ENCODE results near the gene SLC22A5. TPM values are rescaled to one million over a fixed set of nuclear protein-coding genes. Genes with fewer than 3 reads are reported as not detected.

Gene SLC22A5
- total and polyA plus RNA-seq, 10 of the 15 experiments (the other 5 are each of a cell fraction or from before 2014, with no cell fraction given): 1.1 to 4.4 (median 2.3) TPM

- in situ Hi-C loops (cut with MboI) (no loop called here), intact Hi-C loops (cut with micrococcal nuclease; ENCODE audit: unreplicated experiment) (no loop called here)
- H3K27me3 ChIP-seq (replicated peaks in 1 of 2; ENCODE audit: control insufficient read depth in 2 of 2, insufficient read depth in 2 of 2, low read length in 1 of 2): peaks cover 0 to 2% of the 10 kb centered on the region in 2 experiments; a peak in 1 of 4 replicates
- FAIRE-seq (no peak), DNase-seq (ENCODE audit: low read depth, low spot score) (no peak), ATAC-seq (no peak)
- H3K27ac ChIP-seq (ENCODE audit: control insufficient read depth, insufficient read depth): no peak overlapping the region
- ChIA-PET CTCF (interaction anchor here (0.6 to 2.3 kb wide), 4 partner anchors 17 to 84 kb away, joined by 3 to 6 read pairs (median 4); no protein-coding TSS in a partner anchor), RAD21 (ENCODE audit: unreplicated experiment) (no interaction called here), POLR2A (no interaction called here), SMC1A (ENCODE audit: uncharacterized antibody, unreplicated experiment) (interaction anchor here (3.6 kb wide), 1 partner anchor 12 kb away, joined by 10 read pairs; no protein-coding TSS in a partner anchor)
- no peak overlapping the region for H3K9ac ChIP-seq (ENCODE audit: control insufficient read depth, insufficient read depth, low read length)
- 62% methylated on average over 3 of the region's 3 CpGs for WGBS (ENCODE audit: insufficient coverage, insufficient replicate concordance, low lambda C conversion rate, missing lambda C conversion rate)
- H4K20me1 ChIP-seq (ENCODE audit: control insufficient read depth, insufficient read depth): no peaks in the 10 kb centered on the region
- H3K36me3 ChIP-seq (ENCODE audit: control insufficient read depth in 2 of 2, insufficient read depth in 2 of 2, low read length in 1 of 2): no peaks in the 10 kb centered on the region
- BruUV-seq (replicated peaks): no TSS peak
- no peak overlapping the region for H3K4me3 ChIP-seq
- H3K4me1 ChIP-seq (ENCODE audit: control insufficient read depth, insufficient read depth, low read length): no peaks in the 10 kb centered on the region
- H3K79me2 ChIP-seq (ENCODE audit: control insufficient read depth, insufficient read depth, low read length): no peaks in the 10 kb centered on the region
- no peak overlapping the region for H3K4me2 ChIP-seq (ENCODE audit: control insufficient read depth, insufficient read depth)
- no peak overlapping the region for H2AFZ ChIP-seq (ENCODE audit: control insufficient read depth, low read depth, low read length)
- no peak for TF ChIP-seq NR2F1 (conservative IDR thresholded peaks at IDR 0.05)
- TF ChIP-seq ZNF217 (IDR thresholded peaks at IDR 0.05): no peak
- no peak for TF ChIP-seq BMI1 (IDR thresholded peaks at IDR 0.05; ENCODE audit: borderline replicate concordance)
- H3K9me3 ChIP-seq (replicated peaks; ENCODE audit: control insufficient read depth, insufficient read depth, low read length): no peaks in the 10 kb centered on the region
Observed at GRCh38 chr5:132321109-132321721, 48.3 kb upstream of the SLC22A5 start.

DNA sequence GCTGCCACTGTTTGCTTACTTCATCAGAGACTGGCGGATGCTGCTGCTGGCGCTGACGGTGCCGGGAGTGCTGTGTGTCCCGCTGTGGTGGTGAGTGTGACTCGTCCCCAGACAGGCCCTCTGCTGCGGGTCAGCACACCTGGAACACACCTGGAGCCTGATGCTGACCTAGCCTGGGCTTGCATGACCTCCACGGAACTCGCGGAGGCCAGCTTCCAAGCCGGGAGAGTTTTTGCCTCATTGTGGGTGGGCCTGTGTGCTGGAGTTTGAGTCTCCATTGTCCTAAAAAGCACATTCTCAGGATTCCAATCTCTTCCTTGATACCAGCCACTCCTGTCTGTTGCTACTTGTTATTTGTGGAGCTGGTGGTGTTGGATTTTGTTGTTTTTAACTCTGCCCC, 47.2 kb upstream of the SLC22A5 start:
- Histone ChIP-seq H3K4me3 (no peak overlapping the region), H4K20me1 (ENCODE audit: control insufficient read depth, insufficient read depth) (no peaks in the 10 kb centered on the region), H3K36me3 (ENCODE audit: control insufficient read depth in 2 of 2, insufficient read depth in 2 of 2, low read length in 1 of 2) (no peaks in the 10 kb centered on the region), H3K27ac (ENCODE audit: control insufficient read depth, insufficient read depth) (no peak overlapping the region), H3K9me3 (replicated peaks; ENCODE audit: control insufficient read depth, insufficient read depth, low read length) (no peaks in the 10 kb centered on the region), H3K27me3 (replicated peaks in 1 of 2; ENCODE audit: control insufficient read depth in 2 of 2, insufficient read depth in 2 of 2, low read length in 1 of 2) (peaks cover 0 to 2% of the 10 kb centered on the region in 2 experiments; a peak in 1 of 4 replicates), H3K4me1 (ENCODE audit: control insufficient read depth, insufficient read depth, low read length) (no peaks in the 10 kb centered on the region), H2AFZ (ENCODE audit: control insufficient read depth, low read depth, low read length) (no peak overlapping the region), H3K79me2 (ENCODE audit: control insufficient read depth, insufficient read depth, low read length) (no peaks in the 10 kb centered on the region), H3K9ac (ENCODE audit: control insufficient read depth, insufficient read depth, low read length) (no peak overlapping the region), H3K4me2 (ENCODE audit: control insufficient read depth, insufficient read depth) (no peak overlapping the region)
- 76% methylated on average over 11 of the region's 11 CpGs for WGBS (ENCODE audit: insufficient coverage, insufficient replicate concordance, low lambda C conversion rate, missing lambda C conversion rate)
- no peak for ATAC-seq
- SMC1A ChIA-PET (ENCODE audit: uncharacterized antibody, unreplicated experiment): no interaction called here
- POLR2A ChIA-PET: no interaction called here
- FAIRE-seq: no peak
- RAD21 ChIA-PET (ENCODE audit: unreplicated experiment): no interaction called here
- BruUV-seq (replicated peaks): no TSS peak
- no peak for TF ChIP-seq CREM (IDR thresholded peaks at IDR 0.05; ENCODE audit: low read depth)
- TF ChIP-seq, protein P1, sequence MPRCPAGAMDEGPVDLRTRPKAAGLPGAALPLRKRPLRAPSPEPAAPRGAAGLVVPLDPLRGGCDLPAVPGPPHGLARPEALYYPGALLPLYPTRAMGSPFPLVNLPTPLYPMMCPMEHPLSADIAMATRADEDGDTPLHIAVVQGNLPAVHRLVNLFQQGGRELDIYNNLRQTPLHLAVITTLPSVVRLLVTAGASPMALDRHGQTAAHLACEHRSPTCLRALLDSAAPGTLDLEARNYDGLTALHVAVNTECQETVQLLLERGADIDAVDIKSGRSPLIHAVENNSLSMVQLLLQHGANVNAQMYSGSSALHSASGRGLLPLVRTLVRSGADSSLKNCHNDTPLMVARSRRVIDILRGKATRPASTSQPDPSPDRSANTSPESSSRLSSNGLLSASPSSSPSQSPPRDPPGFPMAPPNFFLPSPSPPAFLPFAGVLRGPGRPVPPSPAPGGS (IDR thresholded peaks at IDR 0.05; ENCODE audit: borderline replicate concordance, insufficient read depth, low read depth, low read length, poor library complexity, severe bottlenecking): no peak
- TF ChIP-seq POLR2A (IDR thresholded peaks at IDR 0.05; ENCODE audit: low read depth, low read length): no peak
- no peak for TF ChIP-seq SUZ12 (IDR thresholded peaks at IDR 0.05; ENCODE audit: unreplicated experiment)
- TF ChIP-seq IKZF2 (IDR thresholded peaks at IDR 0.05): no peak
- no peak for DNase-seq (ENCODE audit: low read depth, low spot score)
- intact Hi-C loops (cut with micrococcal nuclease; ENCODE audit: unreplicated experiment) (no loop called here), in situ Hi-C loops (cut with MboI) (no loop called here)
- CTCF ChIA-PET: interaction anchor here (1.5 kb wide), 1 partner anchor 85 kb away, joined by 6 read pairs; no protein-coding TSS in a partner anchor

Data from GM12878 (cell line).